GM18505 (cell line): ENCODE data around the gene PYGO1.
"Not testable (repeated sequence)": the region's sequence is repeated elsewhere in the genome, so short reads cannot be mapped to it uniquely, and the experiment has no call there.

ENCODE experiments used
- ATAC-seq: cut with Tn5 transposase; IDR thresholded peaks from one replicate; pipeline ENCODE4 v1.9.1; 2021; ENCODE audit not compliant: unreplicated experiment
- POLR2A ChIP-seq: IDR thresholded peaks from 4 replicates; pipeline ENCODE4 v1.6.1; 2011; ENCODE audit warnings: borderline replicate concordance; ENCODE audit not compliant: insufficient read depth, insufficient read length; ENCODE audit errors: extremely low read depth

The PYGO1 gene

DNA sequence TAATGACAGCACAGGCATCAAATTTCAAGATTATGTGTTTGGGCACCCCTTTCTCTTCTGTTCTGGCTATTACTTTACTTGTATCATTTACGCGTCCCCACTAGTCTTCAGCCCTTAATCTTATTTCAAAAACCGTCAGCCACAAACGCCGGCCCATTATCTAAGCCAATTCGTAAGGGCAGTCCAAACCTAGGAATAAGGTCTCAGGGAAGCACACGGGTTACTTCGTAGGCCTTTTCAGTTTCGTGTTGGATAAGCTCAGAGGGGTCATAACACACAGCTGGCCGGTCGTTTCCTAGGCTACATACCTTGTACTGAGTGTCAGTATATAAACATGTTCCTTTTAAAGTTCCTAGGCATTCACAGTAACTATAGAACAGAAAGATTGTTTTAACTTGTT is 75.0 kb downstream of the PYGO1 start:
- no peak for TF ChIP-seq POLR2A
- ATAC-seq = no peak

DNA sequence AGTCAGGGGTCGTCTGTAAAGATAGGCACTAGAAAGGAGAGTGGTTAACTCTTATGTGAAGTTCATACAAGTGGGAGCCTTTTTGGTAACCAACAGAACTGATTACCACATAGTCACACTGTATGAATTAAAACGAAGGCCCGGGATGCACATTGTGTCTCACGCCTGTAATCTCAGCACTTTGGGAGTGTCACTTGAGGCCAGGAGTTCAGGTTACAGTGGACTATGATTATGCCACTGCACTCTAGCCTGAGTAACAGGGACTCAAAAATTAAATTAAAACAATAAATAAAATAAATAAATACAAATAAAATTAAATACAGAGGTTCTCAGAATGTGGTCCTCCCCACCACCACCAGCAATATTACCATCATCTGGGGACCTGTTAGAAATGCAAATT is 80.6 kb downstream of the PYGO1 start:
- no peak for TF ChIP-seq POLR2A
- no peak for ATAC-seq

- ATAC-seq = not testable (repeated sequence)
These were observed 82.7 kb downstream of the PYGO1 start for GRCh38 chr15:55505407-55505806.

DNA sequence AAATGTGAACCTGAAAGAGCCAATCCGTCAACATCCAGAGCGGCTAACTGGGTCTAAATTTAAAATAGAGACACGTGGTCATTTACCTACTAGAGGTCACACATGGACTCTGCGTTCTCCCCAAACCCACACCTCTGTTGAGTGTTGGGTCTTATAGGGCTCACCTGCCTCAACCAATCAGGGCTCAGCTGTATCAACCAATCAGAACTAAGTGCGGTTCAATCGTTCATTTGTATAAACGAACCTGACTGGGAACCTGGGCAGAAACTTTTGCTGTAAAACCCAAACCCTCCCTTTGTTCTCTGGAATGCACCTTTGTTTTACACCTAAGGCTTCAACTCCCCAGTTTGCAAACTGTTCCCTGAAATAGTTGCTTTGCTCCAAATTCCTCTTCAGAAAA is 89.0 kb downstream of the PYGO1 start:
- no peak for TF ChIP-seq POLR2A
- ATAC-seq = no peak

DNA sequence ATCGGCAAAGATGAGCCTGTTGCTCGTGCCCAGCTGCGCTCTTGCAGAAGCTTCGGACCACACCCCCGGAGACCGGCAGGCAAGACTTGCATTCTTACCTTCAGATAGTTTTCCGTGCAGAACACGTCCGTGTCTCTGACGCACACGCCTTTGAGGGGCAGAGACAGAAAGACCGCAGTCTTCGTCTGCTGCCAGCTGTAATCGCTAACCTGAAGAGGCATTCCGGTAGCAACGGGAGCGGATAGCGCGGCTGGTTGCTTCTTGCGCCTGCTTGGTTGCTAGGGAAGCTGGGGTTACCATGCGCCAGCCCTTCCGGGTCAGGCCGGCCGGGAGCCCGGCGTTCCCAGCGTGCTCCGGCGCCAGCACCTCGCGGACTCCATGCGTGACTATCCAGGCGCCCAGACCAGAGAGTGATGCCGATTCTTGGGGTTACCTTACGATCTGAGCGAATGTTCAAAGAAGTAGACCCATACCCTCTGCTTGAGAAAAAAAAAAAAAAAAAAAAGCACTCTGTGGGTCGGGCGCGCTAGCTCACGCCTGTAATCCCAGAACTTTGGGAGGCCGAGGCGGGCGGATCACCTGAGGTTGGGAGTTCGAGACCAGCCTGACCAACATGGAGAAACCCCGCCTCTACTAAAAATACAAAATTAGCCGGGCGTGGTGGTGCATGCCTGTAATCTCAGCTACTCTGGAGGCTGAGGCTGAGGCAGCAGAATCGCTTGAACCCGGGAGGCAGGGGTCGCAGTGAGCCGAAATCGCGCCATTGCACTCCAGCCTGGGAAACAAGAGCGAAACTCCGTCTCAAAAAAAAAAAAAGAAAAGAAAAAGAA is 89.8 kb downstream of the PYGO1 start:
- peak; percentile 61 for TF ChIP-seq POLR2A
- peak; percentile 97 for ATAC-seq

DNA sequence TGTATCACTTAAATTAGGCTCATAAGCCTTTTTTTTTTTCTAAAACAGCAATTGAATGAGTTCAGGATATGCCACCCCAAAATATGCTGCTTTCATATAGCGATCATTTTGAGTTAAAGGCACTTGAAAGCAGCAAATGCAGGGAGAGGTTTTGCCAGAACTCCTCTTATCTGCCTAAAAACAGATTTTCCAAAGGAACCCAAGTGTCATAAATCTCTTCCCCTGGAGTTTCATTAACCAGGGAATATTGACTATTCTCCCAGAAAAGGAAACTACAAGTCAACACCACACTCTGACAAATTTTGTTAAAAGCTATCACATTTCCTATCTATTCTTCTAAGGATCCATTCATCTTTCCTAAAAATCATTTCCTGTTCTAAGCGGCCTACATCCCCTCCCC is 91.4 kb downstream of the PYGO1 start:
- ATAC-seq = no peak
- TF ChIP-seq POLR2A = no peak

GRCh38 chr15:55494931-55495330 is 93.2 kb downstream of the PYGO1 start:
- TF ChIP-seq POLR2A = no peak

DNA sequence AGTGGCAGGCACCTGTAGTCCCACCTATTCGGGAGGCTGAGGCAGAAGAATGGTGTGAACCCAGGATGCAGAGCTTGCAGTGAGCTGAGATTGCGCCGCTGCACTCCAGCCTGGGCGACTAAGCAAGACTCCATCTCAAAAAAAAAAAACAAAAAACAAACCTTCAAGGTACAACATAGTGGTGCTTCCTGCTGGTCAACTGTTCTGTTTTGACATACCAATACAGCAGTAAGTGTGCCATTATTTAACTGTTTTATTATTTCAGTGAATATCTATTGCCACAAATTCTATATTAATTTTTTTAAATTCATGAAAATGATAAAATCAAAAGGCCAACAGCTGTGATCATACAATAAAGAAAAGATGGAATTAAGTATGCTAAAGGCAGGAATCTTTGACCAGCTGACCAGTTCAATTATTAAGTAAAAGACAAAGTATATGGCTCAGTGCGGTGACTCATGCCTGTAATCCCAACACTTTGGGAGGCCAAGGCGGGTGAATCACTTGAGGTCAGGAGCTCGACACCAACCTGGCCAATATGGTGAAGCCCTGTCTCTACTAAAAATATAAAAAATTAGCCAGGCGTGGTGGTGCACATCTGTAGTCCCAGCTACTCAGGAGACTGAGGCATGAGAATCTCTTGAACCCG is 99.1 kb downstream of the PYGO1 start:
- ATAC-seq = not testable (repeated sequence)

More at GRCh38 chr15:55494931-55495330, 93.2 kb downstream of the PYGO1 start:
- ATAC-seq = no peak
